Mesothelial cell of epicardium (in vitro differentiated cells): Measurements from ENCODE around the gene RAF1. TPM values are rescaled to one million over a fixed set of nuclear protein-coding genes. Genes with fewer than 3 reads are reported as not detected.

ENCODE experiments used
- DNase-seq, 2 experiments: peaks; one replicate each; pipeline ENCODE4 v3.0.0; 2021; ENCODE audit warnings: low spot score in 2 of 2; ENCODE audit not compliant: unreplicated experiment in 2 of 2
- H3K27ac Mint-ChIP-seq: 2 replicates; pipeline ENCODE4 v1.8.0; 2021; ENCODE audit warnings: mixed read lengths
- H3K27me3 Mint-ChIP-seq: 2 replicates; pipeline ENCODE4 v1.8.0; 2021; ENCODE audit warnings: low read depth, mixed read lengths
- H3K36me3 Mint-ChIP-seq: 2 replicates; pipeline ENCODE4 v1.8.0; 2021; ENCODE audit warnings: mixed read lengths
- H3K4me1 Mint-ChIP-seq: 2 replicates; pipeline ENCODE4 v1.8.0; 2021; ENCODE audit warnings: mixed read lengths
- H3K4me3 Mint-ChIP-seq: 2 replicates; pipeline ENCODE4 v1.8.0; 2021; ENCODE audit warnings: mild to moderate bottlenecking, moderate library complexity, mixed read lengths
- H3K9me3 Mint-ChIP-seq: 2 replicates; pipeline ENCODE4 v1.8.0; 2021; ENCODE audit warnings: mixed read lengths
- CTCF ChIP-seq: fragments of 200-600 bp; sonication (generic); IDR thresholded peaks from one replicate; pipeline ENCODE4 v1.5.0; 2021; ENCODE audit warnings: antibody characterized with exemption; ENCODE audit not compliant: unreplicated experiment
- total RNA-seq: library from RNA; stranded (reverse); gene quantifications from 3 replicates; pipeline ENCODE4 v1.2.1, GENCODE V29; 2021

RAF1 gene
- total RNA-seq, 1 donor from 2014 or later: 116 TPM

- Mint-ChIP-seq H3K27ac (no peak overlapping the region), H3K27me3 (no peaks in the 10 kb centered on the region), H3K4me3 (no peak overlapping the region), H3K9me3 (peaks cover 10% of the 10 kb centered on the region), H3K4me1 (peaks cover 5% of the 10 kb centered on the region), H3K36me3 (peaks cover 58% of the 10 kb centered on the region)
- TF ChIP-seq CTCF: no peak
- DNase-seq: no peak
Observed at GRCh38 chr3:12568747-12569146, 95.2 kb downstream of the RAF1 start.

- H3K4me3 Mint-ChIP-seq: no peak overlapping the region
- peaks cover 46% of the 10 kb centered on the region for H3K36me3 Mint-ChIP-seq
- H3K27ac Mint-ChIP-seq: no peak overlapping the region
- H3K27me3 Mint-ChIP-seq: no peaks in the 10 kb centered on the region
- DNase-seq: no peak
- no peak for TF ChIP-seq CTCF
- peaks cover 17% of the 10 kb centered on the region for H3K4me1 Mint-ChIP-seq
- peaks cover 10% of the 10 kb centered on the region for H3K9me3 Mint-ChIP-seq
Observed at GRCh38 chr3:12566976-12567375, 96.9 kb downstream of the RAF1 start.

GRCh38 chr3:12562451-12562850 lies 101.5 kb downstream of the RAF1 start:
- no peak overlapping the region for H3K4me3 Mint-ChIP-seq
- no peak for DNase-seq
- H3K27me3 Mint-ChIP-seq: no peaks in the 10 kb centered on the region
- peaks cover 10% of the 10 kb centered on the region for H3K9me3 Mint-ChIP-seq
- peaks cover 18% of the 10 kb centered on the region for H3K36me3 Mint-ChIP-seq
- peak overlapping the region; percentile 75 for H3K27ac Mint-ChIP-seq
- no peak for TF ChIP-seq CTCF
- peaks cover 56% of the 10 kb centered on the region for H3K4me1 Mint-ChIP-seq

- Mint-ChIP-seq H3K4me1 (peaks cover 58% of the 10 kb centered on the region), H3K36me3 (peaks cover 14% of the 10 kb centered on the region), H3K27ac (peak overlapping the region; percentile 75), H3K9me3 (peaks cover 4% of the 10 kb centered on the region), H3K27me3 (no peaks in the 10 kb centered on the region), H3K4me3 (no peak overlapping the region)
- no peak for DNase-seq
- TF ChIP-seq CTCF: no peak
Observed at GRCh38 chr3:12561397-12561796, 102.5 kb downstream of the RAF1 start.

- DNase-seq: no peak
- Mint-ChIP-seq H3K27me3 (no peaks in the 10 kb centered on the region), H3K27ac (peak overlapping the region; percentile 58), H3K36me3 (peaks cover 10% of the 10 kb centered on the region), H3K9me3 (no peaks in the 10 kb centered on the region), H3K4me1 (peaks cover 63% of the 10 kb centered on the region), H3K4me3 (no peak overlapping the region)
- TF ChIP-seq CTCF: no peak
Observed at GRCh38 chr3:12560505-12561190, 103.3 kb downstream of the RAF1 start.
